Ovary (tissue), 3 donors: ENCODE data around the gene PABPN1.

Experiments
- EP300 ChIP-seq: sonication (generic); formaldehyde crosslinking; IDR thresholded peaks from one replicate; pipeline ENCODE4 v1.6.1; 2017; ENCODE audit warnings: antibody characterized with exemption
- POLR2A ChIP-seq: fragments of 450-650 bp; IDR thresholded peaks from one replicate; pipeline ENCODE4 v1.6.1; 2017; ENCODE audit warnings: antibody characterized with exemption, mild to moderate bottlenecking, moderate library complexity
- TF ChIP-seq, protein P1 (sequence below), 3 donors: fragments of 450-650 bp in 2 of 3; fragments of 200-600 bp in 1 of 3; IDR thresholded peaks; one replicate each; pipeline versions ENCODE4 v1.5.1 to v1.8.0; 2016 to 2022; ENCODE audit warnings: antibody characterized with exemption in 3 of 3, mild to moderate bottlenecking in 1 of 3
- donor health status: DM: no; HTN: no; CAD: no.

DNA sequence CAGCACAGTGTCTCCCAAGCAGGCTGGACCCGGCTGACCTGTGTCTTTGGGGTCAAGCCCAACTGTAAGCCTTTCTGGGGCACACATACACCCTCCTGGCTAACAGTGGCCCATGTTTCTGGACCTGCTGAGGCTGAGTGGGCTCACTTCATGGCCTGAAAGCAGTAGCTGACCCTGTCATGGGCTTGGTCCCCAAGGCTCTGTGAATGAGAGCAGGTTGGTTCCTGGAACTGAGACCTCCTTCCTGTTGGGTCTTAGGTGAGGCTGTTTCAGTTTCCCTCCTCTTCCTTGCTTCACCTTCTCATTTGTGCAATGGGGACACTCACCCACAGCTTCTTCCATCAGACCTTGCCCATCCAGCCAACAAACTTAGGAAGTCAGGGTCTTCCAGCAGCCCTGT is 50.6 kb downstream of the PABPN1 start:
- TF ChIP-seq, protein P1, sequence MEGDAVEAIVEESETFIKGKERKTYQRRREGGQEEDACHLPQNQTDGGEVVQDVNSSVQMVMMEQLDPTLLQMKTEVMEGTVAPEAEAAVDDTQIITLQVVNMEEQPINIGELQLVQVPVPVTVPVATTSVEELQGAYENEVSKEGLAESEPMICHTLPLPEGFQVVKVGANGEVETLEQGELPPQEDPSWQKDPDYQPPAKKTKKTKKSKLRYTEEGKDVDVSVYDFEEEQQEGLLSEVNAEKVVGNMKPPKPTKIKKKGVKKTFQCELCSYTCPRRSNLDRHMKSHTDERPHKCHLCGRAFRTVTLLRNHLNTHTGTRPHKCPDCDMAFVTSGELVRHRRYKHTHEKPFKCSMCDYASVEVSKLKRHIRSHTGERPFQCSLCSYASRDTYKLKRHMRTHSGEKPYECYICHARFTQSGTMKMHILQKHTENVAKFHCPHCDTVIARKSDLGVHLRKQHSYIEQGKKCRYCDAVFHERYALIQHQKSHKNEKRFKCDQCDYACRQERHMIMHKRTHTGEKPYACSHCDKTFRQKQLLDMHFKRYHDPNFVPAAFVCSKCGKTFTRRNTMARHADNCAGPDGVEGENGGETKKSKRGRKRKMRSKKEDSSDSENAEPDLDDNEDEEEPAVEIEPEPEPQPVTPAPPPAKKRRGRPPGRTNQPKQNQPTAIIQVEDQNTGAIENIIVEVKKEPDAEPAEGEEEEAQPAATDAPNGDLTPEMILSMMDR (IDR thresholded peaks at IDR 0.05) = no peak
- no peak for TF ChIP-seq EP300
- no peak for TF ChIP-seq POLR2A
